ENCODE data around the gene DOCK7. TPM values are rescaled to one million over a fixed set of nuclear protein-coding genes. Genes with fewer than 3 reads are reported as not detected.
"Not testable (repeated sequence)": the region's sequence is repeated elsewhere in the genome, so short reads cannot be mapped to it uniquely, and the experiment has no call there.

Gene DOCK7
- total and polyA plus RNA-seq, 2 donors = 7.4 to 19.2 TPM

DNA sequence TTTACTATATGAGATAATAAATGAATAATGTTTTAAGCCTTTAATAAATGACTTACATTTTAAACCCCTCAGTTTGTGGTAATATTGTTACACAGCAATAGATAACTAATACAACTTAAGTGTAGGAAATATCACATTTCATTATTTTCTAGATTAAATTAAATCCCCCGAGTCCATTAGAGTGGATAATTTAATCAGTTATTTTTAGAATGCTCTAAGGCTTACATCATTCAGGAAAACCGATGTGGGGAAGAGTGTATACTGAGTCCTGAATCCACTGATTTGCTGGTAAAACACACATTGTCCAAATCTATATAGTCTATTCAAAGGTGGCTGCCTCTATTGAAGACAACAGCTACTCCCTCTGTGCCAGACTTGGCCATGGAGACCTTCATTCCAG, 35.7 kb upstream of the DOCK7 start:
- H3K27ac ChIP-seq (ENCODE audit: low read depth in 1 of 2, low read length in 1 of 2) = no peak overlapping the region
- H3K9me3 ChIP-seq (ENCODE audit: control insufficient read depth in 2 of 2, insufficient read depth in 1 of 2, low read length in 1 of 2) = no peaks in the 10 kb centered on the region
- H3K36me3 ChIP-seq (ENCODE audit: control insufficient read depth in 2 of 2, insufficient read depth in 2 of 2, low read length in 1 of 2) = no peaks in the 10 kb centered on the region
- peaks cover 0 to 3% of the 10 kb centered on the region in 2 donors for H3K4me1 ChIP-seq (ENCODE audit: control insufficient read depth in 2 of 2, insufficient read depth in 2 of 2, low read length in 2 of 2)
- no peak for DNase-seq (ENCODE audit: low read depth in 6 of 9, low spot score in 9 of 9)
- 98% methylated on average over 2 of the region's 2 CpGs for WGBS
- no peaks in the 10 kb centered on the region for H3K27me3 ChIP-seq (ENCODE audit: control insufficient read depth in 2 of 2, insufficient read depth in 1 of 2, low read length in 1 of 2)
- H3K4me3 ChIP-seq (ENCODE audit: low read length in 2 of 2) = no peak overlapping the region

- peak in 1 of 9 donors; percentile 12 for DNase-seq (ENCODE audit: low read depth in 6 of 9, low spot score in 9 of 9)
- Histone ChIP-seq H3K27ac (ENCODE audit: low read depth in 1 of 2, low read length in 1 of 2) (no peak overlapping the region), H3K4me1 (ENCODE audit: control insufficient read depth in 2 of 2, insufficient read depth in 2 of 2, low read length in 2 of 2) (peaks cover 0 to 3% of the 10 kb centered on the region in 2 donors), H3K9me3 (ENCODE audit: control insufficient read depth in 2 of 2, insufficient read depth in 1 of 2, low read length in 1 of 2) (no peaks in the 10 kb centered on the region), H3K27me3 (ENCODE audit: control insufficient read depth in 2 of 2, insufficient read depth in 1 of 2, low read length in 1 of 2) (no peaks in the 10 kb centered on the region), H3K36me3 (ENCODE audit: control insufficient read depth in 2 of 2, insufficient read depth in 2 of 2, low read length in 1 of 2) (no peaks in the 10 kb centered on the region), H3K4me3 (ENCODE audit: low read length in 2 of 2) (no peak overlapping the region)
Observed at GRCh38 chr1:62722796-62723195, 34.6 kb upstream of the DOCK7 start.

DNA sequence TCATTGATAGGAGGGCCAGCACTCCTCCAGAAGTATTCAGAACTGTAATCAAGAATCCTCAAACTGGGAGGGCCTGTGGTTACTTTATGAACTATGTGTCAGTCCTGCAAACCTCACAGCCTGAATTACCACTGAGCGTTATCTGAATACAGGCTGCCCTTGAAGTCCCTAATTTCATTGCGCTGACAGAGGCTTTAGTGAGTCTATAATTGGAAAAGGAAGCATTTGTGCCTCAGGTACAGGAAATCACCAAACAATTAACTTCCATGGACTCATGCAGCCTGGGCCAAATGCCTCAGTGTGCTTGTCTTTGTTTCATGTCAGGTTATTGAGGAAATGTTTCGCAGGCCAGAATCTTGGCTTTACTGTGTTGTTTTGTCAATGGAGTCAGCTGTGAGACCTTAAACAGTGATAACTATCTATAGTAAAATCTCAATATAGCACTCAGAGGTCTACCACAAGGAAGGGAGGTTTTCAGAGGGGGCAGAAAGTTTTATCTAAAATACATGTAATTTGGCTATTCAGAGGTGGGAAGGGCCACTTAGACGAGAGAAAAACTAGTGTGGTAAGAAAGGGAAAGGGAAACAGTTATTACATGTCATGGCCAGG, 32.9 kb upstream of the DOCK7 start:
- 89% methylated on average over 4 of the region's 4 CpGs for WGBS
- H3K27ac ChIP-seq (ENCODE audit: low read depth in 1 of 2, low read length in 1 of 2) = no peak overlapping the region
- no peak overlapping the region for H3K4me3 ChIP-seq (ENCODE audit: low read length in 2 of 2)
- no peaks in the 10 kb centered on the region for H3K27me3 ChIP-seq (ENCODE audit: control insufficient read depth in 2 of 2, insufficient read depth in 1 of 2, low read length in 1 of 2)
- peaks cover 0 to 3% of the 10 kb centered on the region in 2 donors for H3K4me1 ChIP-seq (ENCODE audit: control insufficient read depth in 2 of 2, insufficient read depth in 2 of 2, low read length in 2 of 2)
- no peaks in the 10 kb centered on the region for H3K9me3 ChIP-seq (ENCODE audit: control insufficient read depth in 2 of 2, insufficient read depth in 1 of 2, low read length in 1 of 2)
- no peaks in the 10 kb centered on the region for H3K36me3 ChIP-seq (ENCODE audit: control insufficient read depth in 2 of 2, insufficient read depth in 2 of 2, low read length in 1 of 2)
- DNase-seq (ENCODE audit: low read depth in 6 of 9, low spot score in 9 of 9) = no peak

DNA sequence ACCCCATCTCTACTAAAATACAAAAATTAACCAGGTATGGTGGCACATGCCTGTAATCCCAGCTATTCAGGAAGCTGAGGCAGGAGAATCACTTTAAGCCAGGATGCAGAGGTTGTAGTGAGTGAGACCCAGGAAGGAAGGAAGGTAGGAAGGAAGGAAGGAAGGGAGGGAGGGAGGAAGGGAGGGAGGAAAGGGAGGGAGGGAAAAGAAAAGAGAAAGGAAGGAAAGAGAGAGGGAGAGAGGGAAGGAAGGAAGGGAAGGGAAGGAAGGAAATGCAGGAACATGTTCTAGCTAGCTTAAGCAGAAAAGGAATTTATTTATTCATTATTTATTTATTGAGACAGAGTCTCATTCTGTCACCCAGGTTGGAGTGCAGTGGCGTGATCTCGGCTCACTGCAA, 30.2 kb upstream of the DOCK7 start:
- WGBS = 99% methylated on average over 2 of the region's 2 CpGs
- not testable (repeated sequence) for H3K36me3 ChIP-seq (ENCODE audit: control insufficient read depth in 2 of 2, insufficient read depth in 2 of 2, low read length in 1 of 2); H3K4me3 ChIP-seq (ENCODE audit: low read length in 2 of 2); H3K27ac ChIP-seq (ENCODE audit: low read depth in 1 of 2, low read length in 1 of 2); H3K27me3 ChIP-seq (ENCODE audit: control insufficient read depth in 2 of 2, insufficient read depth in 1 of 2, low read length in 1 of 2); H3K9me3 ChIP-seq (ENCODE audit: control insufficient read depth in 2 of 2, insufficient read depth in 1 of 2, low read length in 1 of 2); DNase-seq (ENCODE audit: low read depth in 6 of 9, low spot score in 9 of 9); H3K4me1 ChIP-seq (ENCODE audit: control insufficient read depth in 2 of 2, insufficient read depth in 2 of 2, low read length in 2 of 2)

- no peak overlapping the region for H3K27ac ChIP-seq (ENCODE audit: low read depth in 1 of 2, low read length in 1 of 2)
- no peak overlapping the region for H3K4me3 ChIP-seq (ENCODE audit: low read length in 2 of 2)
- no peak for DNase-seq (ENCODE audit: low read depth in 6 of 9, low spot score in 9 of 9)
- H3K9me3 ChIP-seq (ENCODE audit: control insufficient read depth in 2 of 2, insufficient read depth in 1 of 2, low read length in 1 of 2) = no peaks in the 10 kb centered on the region
- no peaks in the 10 kb centered on the region for H3K27me3 ChIP-seq (ENCODE audit: control insufficient read depth in 2 of 2, insufficient read depth in 1 of 2, low read length in 1 of 2)
- 95% methylated on average over 6 of the region's 6 CpGs for WGBS
- H3K4me1 ChIP-seq (ENCODE audit: control insufficient read depth in 2 of 2, insufficient read depth in 2 of 2, low read length in 2 of 2) = peaks cover 0 to 3% of the 10 kb centered on the region in 2 donors
- H3K36me3 ChIP-seq (ENCODE audit: control insufficient read depth in 2 of 2, insufficient read depth in 2 of 2, low read length in 1 of 2) = no peaks in the 10 kb centered on the region
Observed at GRCh38 chr1:62717483-62717882, 29.3 kb upstream of the DOCK7 start.

DNA sequence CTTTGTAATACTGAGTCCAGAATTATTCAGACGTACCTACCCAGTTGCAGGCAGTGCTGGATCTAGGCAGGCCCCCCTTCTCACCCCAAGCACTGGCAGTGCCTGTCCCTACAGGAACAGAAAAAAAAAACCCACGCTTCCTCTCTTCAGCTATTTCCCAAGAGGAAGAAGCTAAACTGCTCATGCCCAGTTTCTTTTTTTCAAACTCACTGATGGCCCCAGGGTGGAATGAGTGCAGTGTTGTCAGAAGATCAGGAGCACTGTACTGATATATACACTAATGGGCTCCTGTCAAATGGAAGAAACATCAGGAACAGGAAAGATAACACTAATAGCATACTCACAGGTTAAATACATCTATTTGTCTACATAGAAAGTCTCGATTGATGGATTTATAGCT, 28.2 kb upstream of the DOCK7 start:
- Histone ChIP-seq H3K27me3 (ENCODE audit: control insufficient read depth in 2 of 2, insufficient read depth in 1 of 2, low read length in 1 of 2) (no peaks in the 10 kb centered on the region), H3K27ac (ENCODE audit: low read depth in 1 of 2, low read length in 1 of 2) (no peak overlapping the region), H3K4me3 (ENCODE audit: low read length in 2 of 2) (no peak overlapping the region), H3K4me1 (ENCODE audit: control insufficient read depth in 2 of 2, insufficient read depth in 2 of 2, low read length in 2 of 2) (peaks cover 0 to 2% of the 10 kb centered on the region in 2 donors), H3K36me3 (ENCODE audit: control insufficient read depth in 2 of 2, insufficient read depth in 2 of 2, low read length in 1 of 2) (no peaks in the 10 kb centered on the region), H3K9me3 (ENCODE audit: control insufficient read depth in 2 of 2, insufficient read depth in 1 of 2, low read length in 1 of 2) (no peaks in the 10 kb centered on the region)
- WGBS = 95% methylated on average over 3 of the region's 3 CpGs
- no peak for DNase-seq (ENCODE audit: low read depth in 6 of 9, low spot score in 9 of 9)

GRCh38 chr1:62712336-62713243, 24.4 kb upstream of the DOCK7 start:
- H3K36me3 ChIP-seq (ENCODE audit: control insufficient read depth in 2 of 2, insufficient read depth in 2 of 2, low read length in 1 of 2) = no peaks in the 10 kb centered on the region
- H3K4me1 ChIP-seq (ENCODE audit: control insufficient read depth in 2 of 2, insufficient read depth in 2 of 2, low read length in 2 of 2) = no peaks in the 10 kb centered on the region
- 95% methylated on average over 3 of the region's 3 CpGs for WGBS
- H3K4me3 ChIP-seq (ENCODE audit: low read length in 2 of 2) = no peak overlapping the region
- no peak overlapping the region for H3K27ac ChIP-seq (ENCODE audit: low read depth in 1 of 2, low read length in 1 of 2)
- no peaks in the 10 kb centered on the region for H3K9me3 ChIP-seq (ENCODE audit: control insufficient read depth in 2 of 2, insufficient read depth in 1 of 2, low read length in 1 of 2)
- DNase-seq (ENCODE audit: low read depth in 6 of 9, low spot score in 9 of 9) = no peak
- H3K27me3 ChIP-seq (ENCODE audit: control insufficient read depth in 2 of 2, insufficient read depth in 1 of 2, low read length in 1 of 2) = no peaks in the 10 kb centered on the region

- WGBS = 95% methylated on average over 2 of the region's 2 CpGs
- DNase-seq (ENCODE audit: low read depth in 6 of 9, low spot score in 9 of 9) = no peak
Observed at GRCh38 chr1:62707744-62708120, 19.5 kb upstream of the DOCK7 start.

GRCh38 chr1:62706985-62707743, 19.0 kb upstream of the DOCK7 start:
- WGBS = 80% methylated on average over 7 of the region's 7 CpGs
- Histone ChIP-seq H3K27me3 (ENCODE audit: control insufficient read depth in 2 of 2, insufficient read depth in 1 of 2, low read length in 1 of 2) (no peaks in the 10 kb centered on the region), H3K4me3 (ENCODE audit: low read length in 2 of 2) (no peak overlapping the region), H3K27ac (ENCODE audit: low read depth in 1 of 2, low read length in 1 of 2) (no peak overlapping the region), H3K36me3 (ENCODE audit: control insufficient read depth in 2 of 2, insufficient read depth in 2 of 2, low read length in 1 of 2) (no peaks in the 10 kb centered on the region), H3K9me3 (ENCODE audit: control insufficient read depth in 2 of 2, insufficient read depth in 1 of 2, low read length in 1 of 2) (peaks cover 0 to 9% of the 10 kb centered on the region in 2 donors), H3K4me1 (ENCODE audit: control insufficient read depth in 2 of 2, insufficient read depth in 2 of 2, low read length in 2 of 2) (no peaks in the 10 kb centered on the region)
- DNase-seq (ENCODE audit: low read depth in 6 of 9, low spot score in 9 of 9) = no peak

More at GRCh38 chr1:62707744-62708120, 19.5 kb upstream of the DOCK7 start:
- Histone ChIP-seq H3K4me1 (ENCODE audit: control insufficient read depth in 2 of 2, insufficient read depth in 2 of 2, low read length in 2 of 2) (no peaks in the 10 kb centered on the region), H3K27ac (ENCODE audit: low read depth in 1 of 2, low read length in 1 of 2) (no peak overlapping the region), H3K9me3 (ENCODE audit: control insufficient read depth in 2 of 2, insufficient read depth in 1 of 2, low read length in 1 of 2) (peaks cover 0 to 9% of the 10 kb centered on the region in 2 donors), H3K27me3 (ENCODE audit: control insufficient read depth in 2 of 2, insufficient read depth in 1 of 2, low read length in 1 of 2) (no peaks in the 10 kb centered on the region), H3K4me3 (ENCODE audit: low read length in 2 of 2) (no peak overlapping the region), H3K36me3 (ENCODE audit: control insufficient read depth in 2 of 2, insufficient read depth in 2 of 2, low read length in 1 of 2) (no peaks in the 10 kb centered on the region)
